Measurements from ENCODE around the gene PKN2.
A peak's percentile ranks its signal among the peaks of the same experiment; 100 is the strongest.
"Not testable (repeated sequence)": the region's sequence is repeated elsewhere in the genome, so short reads cannot be mapped to it uniquely, and the experiment has no call there.

PKN2 gene

DNA sequence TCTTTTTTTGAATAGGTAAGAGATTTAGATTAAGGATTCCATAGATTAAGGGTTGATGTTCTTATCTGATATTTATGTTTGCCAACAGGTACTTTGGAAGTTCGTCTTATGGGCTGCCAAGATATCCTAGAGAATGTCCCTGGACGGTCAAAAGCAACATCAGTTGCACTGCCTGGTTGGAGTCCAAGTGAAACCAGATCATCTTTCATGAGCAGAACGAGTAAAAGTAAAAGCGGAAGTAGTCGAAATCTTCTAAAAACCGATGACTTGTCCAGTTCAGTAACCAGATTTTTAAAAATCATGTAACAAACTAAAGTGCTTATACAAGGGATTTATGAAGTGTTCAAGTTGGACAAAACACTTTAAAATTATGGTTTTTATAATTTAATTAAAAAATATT is 100.5 kb downstream of the PKN2 start:
- no peak for DNase-seq

DNA sequence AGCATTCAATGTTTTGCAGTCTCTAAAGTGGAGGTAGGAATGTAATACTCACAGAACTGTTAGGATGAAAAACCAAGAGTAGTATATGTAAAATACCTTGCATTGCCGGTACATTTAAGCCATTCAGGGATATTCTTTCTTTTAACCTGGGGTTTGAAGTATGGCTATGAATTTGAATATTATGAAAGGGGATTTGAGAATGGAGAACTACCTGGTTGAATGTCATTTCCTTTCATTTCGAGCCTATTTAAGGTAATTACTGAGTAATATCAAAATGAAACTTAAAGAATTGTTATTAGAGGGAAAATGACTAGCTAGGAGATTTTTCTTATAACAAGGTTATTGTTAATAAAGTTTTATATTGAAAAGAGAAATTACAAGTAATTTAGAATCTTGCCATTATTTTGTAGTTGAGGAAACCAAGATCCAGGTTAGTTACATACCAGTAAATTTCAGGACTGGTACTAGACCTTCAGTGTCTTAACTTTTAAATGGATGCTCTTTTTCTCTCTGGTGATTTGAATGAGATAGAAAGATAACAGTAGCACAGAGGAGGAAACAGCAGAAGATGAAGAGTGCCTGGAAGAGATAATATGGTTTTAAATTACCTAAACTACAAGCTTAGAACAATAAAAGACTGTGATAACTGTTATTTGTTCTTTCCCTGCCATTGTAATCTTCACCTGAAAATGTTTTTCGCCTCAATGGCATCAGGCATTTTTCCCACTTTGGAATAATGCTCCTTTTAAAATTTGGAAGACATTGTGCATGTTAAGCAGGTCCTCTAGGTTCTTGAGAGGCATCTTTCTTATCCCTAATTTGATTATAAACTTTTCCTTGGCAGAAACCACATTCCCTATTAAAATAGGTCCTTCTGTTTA is 103.2 kb downstream of the PKN2 start:
- DNase-seq, result no peak

DNA sequence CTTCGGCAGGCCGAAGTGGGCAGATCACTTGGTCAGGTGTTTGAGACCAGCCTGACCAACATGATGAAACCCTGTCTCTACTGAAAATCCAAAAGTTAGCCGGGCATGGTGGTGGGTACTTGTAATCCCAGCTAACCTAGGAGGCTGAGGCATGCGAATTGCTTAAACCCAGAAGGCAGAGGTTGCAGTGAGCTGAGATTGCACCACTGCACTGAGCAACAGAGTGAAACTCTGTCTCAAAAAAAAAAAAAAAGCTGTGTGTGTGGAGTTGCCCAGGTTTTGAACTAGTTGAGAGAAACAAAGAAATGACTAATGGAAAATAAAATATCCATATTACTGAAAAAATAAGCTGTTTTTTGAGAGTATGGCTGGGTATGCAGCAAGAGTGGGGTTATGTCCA is 107.1 kb downstream of the PKN2 start:
- DNase-seq, result no peak

DNA sequence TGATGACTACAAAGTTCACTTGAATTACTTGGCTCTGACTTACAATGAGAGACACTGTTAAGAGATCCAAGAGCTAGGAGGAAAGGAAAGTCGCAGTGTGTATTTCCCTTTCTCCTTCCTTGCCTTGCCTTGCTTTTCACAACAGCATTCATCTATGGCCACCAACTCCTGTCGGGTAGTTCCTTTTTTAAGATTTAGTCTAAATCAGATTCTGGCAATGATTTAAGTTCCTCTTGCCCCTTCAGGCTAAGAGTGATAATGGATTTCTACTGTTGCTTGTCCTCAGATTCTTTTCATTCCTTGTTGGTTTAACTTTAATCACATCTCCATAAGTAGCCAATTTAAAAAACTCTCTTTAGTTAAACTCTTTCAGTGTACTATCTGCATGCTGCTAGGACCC is 115.4 kb downstream of the PKN2 start:
- DNase-seq, result peak in 1 of 56 donors; percentile 8

DNA sequence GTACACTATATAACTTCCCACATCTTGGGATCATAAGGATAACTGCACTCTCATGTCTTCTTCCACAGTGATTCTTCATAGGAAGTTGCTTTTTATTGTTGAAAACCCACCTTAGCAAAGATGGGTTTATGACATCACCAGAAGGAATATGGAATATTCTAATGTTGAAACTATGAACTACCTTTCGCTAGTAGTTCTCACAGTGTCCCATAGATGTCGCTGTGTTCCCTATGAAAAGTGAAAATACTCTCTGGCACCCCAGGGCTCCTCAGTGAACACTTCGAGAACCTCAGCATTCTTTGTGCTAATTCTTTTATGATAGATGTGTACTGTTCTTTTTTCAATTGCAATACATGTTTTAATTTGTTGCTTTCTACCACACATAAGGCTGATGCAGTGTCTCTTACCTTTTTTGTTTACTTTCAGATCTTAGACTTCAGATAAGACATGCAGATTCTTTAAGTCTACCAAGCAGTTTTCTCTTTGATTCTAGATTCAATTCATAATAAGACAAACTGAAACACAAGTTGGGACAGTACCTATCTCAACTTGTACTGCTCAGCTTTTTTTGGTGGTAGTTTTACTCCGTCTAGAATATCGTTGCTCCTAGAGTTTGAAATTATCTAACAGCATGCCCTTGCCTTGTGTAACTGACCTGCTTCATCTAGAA is 116.4 kb downstream of the PKN2 start:
- DNase-seq, result peak in 2 of 56 donors; percentile 1 to 15

DNA sequence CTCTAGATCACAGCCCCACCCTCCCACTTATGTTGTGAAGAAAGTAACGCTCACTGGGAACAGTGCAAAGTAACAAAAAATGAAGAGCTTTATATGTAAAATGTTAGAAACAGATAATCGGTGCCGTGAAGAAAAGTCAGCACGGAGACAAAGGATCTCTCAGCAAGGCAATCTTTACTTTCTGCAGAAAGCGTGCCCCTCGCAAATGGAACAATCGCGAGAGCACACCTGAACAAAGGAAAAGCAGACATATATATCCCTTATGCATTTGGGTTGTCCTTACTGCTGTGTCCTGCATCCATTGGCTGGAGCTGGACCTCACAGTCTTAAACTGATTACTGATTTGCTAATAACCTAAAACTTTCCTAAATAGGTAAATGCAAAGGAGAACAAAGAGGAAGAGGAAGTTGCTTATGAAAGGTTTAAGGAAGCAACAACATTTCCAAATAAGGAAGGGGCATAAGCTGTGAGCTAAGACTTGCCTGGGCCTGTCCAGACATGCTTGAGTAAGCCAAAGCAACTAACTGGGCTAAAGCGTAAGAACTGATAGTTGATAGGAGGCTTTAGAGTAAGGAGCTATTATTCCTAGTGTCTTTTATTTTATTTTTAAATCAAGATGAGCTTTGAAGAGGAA is 117.6 kb downstream of the PKN2 start:
- DNase-seq, result no peak

DNA sequence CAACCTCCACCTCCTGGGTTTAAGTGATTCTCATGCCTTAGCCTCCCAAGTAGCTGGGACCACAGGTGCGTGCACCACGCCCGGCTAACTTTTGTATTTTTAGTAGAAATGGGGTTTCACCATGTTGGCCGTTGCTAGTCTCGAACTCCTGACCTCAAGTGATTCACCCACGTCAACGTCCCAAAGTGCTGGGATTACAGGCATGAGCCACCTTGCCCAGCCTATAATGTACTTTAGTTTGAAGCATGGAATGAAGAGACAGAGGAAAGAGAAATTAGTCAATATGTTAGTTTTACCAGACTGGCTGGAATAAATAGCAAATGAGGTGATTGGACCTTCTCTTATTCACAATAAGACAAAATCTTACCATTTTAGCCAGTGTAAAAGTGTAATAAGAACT is 118.3 kb downstream of the PKN2 start:
- no peak for DNase-seq

DNA sequence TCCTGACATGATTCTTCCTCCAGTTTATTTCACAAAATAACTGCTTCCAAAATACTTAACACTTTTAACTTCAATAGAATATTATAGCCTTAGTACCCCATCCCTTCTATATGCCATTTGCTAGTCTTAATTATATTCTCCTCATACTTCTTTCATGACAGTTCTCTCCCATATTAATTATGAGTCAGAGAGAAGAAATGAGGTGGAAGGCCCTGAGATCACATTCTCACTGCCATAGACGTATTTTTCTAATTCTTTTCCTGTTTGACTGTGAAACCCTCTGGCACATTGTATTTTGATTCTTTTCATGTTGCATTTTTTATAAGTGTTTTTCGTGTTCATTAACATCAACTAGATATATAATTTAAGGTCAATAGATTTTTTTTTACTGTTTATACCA is 118.9 kb downstream of the PKN2 start:
- no peak for DNase-seq

DNA sequence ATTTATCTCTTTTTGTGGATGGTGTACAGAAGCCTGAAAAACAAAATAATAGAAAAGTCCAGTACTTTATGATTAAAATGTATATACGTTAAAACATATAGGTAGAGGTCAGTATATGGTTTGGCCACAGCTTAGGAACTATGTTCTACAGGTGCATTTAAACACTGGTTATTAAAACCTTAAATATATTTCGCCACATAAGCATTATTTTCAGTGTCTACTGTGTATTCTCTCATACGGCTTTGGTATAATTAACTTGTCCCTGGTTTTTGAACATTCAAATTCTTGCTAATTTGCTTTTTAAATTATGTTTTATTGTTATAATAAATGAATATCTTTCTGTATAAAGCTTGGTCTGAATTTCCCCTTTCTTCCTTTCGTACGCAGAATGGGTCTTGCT is 119.4 kb downstream of the PKN2 start:
- no peak for DNase-seq

DNA sequence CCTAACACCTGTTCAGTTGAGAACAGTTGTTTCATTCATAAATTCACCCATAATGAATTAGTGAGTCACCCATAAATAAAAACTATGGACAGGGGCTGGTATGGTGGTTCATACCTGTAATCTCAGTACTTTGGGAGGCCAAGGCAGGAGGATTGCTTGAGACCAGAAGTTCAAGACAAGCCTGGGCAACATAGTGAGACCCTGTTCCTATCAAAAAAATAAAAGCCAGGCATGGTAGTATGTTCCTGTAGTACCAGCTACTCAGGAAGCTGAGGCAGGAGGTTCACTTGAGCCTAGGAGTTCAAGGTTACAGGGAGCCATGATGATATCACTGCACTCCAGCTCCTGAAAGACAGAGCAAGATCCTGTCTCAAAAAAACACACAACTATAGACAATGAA is 128.3 kb downstream of the PKN2 start:
- DNase-seq, result no peak

DNA sequence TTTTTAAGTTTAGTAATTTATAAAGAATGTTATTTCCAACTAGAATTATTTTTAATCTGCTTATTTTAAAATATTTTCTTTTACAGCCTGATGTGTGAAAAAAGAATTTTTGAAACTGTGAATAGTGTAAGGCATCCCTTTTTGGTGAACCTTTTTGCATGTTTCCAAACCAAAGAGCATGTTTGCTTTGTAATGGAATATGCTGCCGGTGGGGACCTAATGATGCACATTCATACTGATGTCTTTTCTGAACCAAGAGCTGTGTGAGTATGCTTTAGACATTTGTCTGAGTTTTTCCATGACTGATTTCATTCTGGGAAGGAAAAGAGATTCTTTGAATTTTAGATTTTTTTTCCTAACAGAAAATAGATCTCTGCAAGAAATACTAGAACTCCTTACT is 129.4 kb downstream of the PKN2 start:
- no peak for DNase-seq

DNA sequence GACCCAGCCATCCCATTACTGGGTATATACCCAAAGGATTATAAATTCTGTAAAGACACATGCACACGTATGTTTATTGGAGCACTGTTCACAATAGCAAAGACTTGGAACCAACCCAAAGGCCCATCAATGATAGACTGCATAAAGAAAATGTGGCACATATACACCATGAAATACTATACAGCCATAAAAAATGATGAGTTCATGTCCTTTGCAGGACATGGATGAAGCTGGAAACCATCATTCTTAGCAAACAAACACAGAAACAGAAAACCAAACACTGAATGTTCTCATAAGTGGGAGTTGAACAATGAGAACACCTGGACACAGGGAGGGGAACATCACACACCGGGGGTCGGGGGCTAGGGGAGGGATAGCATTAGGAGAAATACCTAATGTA is 135.6 kb downstream of the PKN2 start:
- not testable (repeated sequence) for DNase-seq

DNA sequence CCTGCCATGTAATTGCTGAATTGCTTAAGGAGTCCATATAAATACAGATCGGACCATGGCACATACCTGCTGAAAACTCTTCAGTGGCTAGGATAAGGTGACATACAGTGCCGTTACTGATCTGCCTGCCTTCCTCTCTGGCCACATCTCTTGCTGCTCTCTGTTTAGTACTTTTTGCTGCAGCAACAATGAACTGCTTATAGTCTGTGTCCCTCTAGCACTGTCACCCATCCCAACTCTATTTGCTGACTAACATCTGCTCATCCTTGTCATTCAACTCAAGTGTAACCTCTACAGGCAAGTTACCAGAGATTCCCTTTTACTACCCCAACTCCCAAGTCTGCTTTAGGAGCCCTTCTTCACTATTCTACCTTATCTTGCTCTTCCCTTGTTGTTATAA is 141.6 kb downstream of the PKN2 start:
- no peak for DNase-seq

DNA sequence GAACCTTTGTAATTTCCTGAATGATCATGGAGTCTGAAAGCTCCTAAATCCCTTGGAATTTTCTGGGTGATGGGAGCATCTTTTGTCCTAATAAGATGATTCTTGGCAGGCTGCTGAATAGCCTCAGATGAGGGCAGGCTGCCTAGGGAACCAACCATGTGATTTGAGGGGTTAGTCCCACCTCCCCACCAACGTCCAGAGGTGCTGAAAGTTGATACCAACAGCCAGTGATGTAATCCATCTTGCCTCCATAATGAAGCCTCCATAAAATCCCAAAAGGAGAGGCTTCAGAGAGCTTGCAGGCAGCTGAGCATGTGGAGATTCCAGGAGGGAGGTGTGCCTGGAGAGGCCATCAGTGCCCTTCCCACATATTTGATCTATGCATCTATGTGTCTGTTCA is 163.6 kb downstream of the PKN2 start:
- no peak for DNase-seq

DNA sequence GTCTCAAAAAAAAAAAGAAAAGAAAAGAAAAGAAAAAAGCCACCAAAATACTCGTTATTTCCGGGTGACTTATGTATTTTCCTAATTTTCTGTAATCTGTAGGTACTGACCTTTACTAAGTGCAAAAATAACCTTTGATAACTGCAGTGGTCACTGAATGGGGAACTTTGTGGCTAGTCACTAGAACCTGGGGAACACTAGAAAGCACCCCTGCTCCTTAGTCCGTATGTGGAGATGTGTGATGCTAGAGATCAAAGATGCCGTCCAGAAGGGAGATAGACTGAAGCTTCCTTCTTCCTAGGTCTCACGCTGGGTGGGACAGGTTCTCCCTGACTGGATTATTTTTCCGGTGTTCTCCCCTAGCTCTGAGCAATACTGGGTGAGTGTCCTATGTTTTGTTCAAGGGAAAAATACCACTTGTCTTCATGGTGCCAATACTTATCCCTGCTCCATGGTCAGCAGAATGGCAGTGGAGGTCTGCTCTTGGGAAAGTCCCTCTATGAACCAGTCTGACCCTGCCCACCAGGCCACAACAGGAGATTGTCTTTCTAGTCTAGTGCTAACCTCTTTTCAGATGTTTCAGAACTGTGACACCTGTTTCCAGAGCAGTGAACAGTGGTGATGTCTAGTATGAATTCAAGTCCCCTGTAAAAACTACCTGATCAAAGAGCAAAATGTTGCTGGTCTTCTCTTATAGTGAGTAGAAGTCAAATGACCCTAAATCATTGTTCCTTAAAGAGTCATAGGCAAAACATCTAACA is 167.4 kb downstream of the PKN2 start:
- DNase-seq, result no peak

DNA sequence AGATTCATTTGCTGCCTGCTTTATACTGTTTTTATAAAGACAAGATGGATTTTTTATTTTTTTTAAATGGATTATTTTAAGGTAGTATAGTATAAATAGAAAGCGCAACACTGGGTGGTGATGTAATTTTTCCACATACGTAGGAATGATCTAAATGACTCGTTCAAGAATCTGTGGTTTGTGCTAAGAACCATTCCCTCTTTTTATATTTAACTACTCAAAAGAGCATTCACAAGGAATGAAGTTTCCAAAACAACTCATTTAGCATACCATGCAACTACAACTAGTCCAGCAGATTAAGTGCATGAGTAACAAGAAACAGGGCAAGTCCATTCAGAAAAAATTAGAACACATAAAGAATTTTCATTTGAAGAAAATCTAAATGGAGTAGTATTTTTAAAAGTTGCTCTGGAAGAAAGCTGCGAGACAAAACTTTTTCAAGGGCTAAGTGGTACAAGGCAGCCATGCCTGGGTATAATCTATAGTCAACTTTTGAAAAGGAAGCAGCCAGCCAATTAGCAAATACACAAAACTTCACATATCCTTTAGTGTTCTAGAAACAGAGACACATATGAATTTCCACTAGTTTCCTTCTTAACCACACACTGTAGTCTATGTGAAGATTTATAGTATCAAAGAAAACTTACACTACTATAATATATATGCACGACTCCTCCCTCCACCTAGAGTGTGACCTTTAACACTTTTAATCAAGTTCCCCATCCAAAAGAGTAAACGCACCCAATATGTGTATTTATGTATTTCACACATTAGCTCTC is 183.9 kb downstream of the PKN2 start:
- DNase-seq, result no peak

DNA sequence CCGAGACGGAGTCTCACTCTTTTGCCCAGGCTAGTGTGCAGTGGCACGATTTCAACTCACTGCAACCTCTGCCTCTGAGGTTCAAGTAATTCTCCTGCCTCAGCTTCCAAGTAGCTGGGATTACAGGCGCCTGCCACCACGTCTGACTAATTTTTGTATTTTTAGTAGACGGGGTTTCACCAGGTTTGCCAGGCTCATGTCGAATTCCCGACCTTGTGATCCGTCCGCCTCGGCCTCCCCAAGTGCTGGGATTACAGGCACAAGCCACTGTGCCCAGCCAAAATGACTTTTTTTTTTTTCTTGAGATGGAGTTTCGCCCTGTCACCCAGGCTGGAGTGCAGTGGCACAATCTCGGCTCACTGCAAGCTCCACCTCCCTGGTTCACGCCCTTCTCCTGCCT is 185.6 kb downstream of the PKN2 start:
- DNase-seq, result not testable (repeated sequence)

DNA sequence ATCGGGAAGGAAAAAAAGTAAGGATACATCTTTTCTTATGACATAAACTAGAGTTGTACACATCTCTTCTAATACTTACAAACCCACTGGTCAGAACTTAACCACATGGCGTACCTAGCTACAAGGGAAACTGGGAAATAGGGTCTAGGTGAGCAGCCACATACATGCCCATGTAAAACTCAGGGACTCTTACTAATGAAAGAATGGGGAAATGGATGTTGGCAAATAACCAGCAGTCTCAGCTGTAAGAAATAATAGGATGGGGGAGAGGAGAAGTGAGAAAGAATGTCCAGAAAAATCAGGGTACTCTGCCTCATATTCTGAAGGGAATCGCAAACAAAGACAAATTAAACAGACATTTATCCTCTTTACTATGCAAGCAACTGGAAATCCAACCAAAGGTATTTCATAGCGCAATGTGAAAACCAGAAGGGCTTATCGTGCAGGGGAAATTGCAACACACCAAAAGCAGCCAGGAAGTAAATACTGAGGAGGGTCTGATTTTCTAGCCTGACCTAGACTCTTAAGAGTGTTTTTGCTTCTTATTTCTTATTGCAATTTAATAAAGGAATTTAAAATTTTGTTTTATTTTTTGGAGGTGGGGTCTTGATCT is 189.8 kb downstream of the PKN2 start:
- DNase-seq, result no peak

DNA sequence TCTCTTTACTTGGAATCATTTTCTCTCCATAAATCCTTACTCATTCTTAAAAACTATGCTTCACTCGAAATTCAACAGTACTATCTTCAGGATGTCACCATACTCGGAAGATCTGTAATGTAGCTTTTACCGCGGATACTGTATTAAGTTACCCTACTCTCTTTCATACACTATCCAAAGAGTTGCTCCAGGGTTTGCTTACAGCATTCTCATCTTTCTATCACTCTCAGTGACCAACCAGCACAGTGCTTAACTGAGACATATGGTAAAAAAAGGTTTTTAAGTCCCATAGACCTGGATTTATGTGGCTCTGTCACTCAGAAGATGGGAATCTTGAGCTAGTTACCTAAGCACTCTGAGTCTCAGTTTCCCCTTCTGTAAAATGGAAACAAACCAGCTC is 191.5 kb downstream of the PKN2 start:
- DNase-seq, result no peak

DNA sequence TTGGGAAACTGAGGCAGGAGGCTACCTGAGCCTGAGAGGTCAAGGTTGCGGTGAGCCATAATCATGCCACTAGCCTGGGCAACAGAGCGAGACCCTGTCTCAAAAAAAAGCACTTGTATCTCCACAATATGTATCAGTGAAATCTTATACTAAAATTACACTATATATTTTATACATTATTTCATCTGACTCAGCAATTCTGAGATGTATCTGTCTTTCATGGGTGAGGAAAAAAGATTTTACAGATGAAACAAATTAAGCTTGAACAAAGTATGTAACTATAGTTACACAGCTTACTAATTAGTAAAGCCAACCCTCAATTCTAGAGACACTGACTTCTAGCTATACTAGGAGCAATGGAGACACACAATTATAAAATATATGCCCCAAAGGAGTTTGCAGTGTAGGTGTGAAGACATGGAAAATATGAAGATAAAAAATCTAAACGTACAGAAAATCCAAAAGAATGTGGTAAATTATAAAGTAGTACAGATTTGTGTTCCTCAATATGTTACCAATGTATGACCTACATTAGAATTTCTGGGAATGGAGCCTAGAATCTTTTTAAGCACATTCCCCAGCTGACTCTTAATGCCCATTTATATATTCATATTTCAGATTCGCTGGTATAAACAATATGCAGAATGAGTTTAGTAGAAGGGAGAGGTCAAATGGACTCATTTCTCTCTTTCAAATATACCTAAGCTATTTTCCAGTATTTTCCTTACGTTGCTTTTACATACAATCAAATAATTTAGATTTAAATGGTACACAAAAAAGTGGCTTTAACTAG is 192.7 kb downstream of the PKN2 start:
- DNase-seq, result no peak
